ENCODE results near the gene CNTN2. TPM values are rescaled to one million over a fixed set of nuclear protein-coding genes. Genes with fewer than 3 reads are reported as not detected.

Gene CNTN2
- total RNA-seq, 4 donors from 2014 or later: 0.19 TPM; not detected in 3

DNA sequence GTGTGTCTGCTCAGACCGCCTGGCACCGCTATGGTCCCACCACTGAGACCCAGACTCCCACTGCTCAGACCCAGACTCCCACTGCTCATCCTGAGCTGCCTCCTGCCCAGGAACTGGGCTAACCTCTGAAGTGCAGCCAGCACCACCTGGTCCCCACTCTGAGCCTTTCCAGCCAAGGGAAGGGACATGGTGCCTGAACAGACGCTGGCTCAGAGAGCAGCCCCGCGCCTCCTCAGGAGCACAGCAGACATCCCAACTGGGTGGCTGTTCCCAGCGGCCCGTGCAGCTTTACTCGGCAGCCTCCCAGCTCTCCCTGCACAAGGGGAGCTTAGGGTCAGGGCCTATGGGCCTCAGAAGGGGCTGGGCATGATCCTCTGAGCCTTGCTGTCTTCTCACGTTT, 27.8 kb upstream of the CNTN2 start:
- TF ChIP-seq, protein P1, sequence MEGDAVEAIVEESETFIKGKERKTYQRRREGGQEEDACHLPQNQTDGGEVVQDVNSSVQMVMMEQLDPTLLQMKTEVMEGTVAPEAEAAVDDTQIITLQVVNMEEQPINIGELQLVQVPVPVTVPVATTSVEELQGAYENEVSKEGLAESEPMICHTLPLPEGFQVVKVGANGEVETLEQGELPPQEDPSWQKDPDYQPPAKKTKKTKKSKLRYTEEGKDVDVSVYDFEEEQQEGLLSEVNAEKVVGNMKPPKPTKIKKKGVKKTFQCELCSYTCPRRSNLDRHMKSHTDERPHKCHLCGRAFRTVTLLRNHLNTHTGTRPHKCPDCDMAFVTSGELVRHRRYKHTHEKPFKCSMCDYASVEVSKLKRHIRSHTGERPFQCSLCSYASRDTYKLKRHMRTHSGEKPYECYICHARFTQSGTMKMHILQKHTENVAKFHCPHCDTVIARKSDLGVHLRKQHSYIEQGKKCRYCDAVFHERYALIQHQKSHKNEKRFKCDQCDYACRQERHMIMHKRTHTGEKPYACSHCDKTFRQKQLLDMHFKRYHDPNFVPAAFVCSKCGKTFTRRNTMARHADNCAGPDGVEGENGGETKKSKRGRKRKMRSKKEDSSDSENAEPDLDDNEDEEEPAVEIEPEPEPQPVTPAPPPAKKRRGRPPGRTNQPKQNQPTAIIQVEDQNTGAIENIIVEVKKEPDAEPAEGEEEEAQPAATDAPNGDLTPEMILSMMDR (IDR thresholded peaks at IDR 0.05; ENCODE audit: low read depth): no peak

GRCh38 chr1:205016075-205016474, 26.9 kb upstream of the CNTN2 start:
- TF ChIP-seq, protein P1 (IDR thresholded peaks at IDR 0.05; ENCODE audit: low read depth): no peak

- TF ChIP-seq, protein P1 (IDR thresholded peaks at IDR 0.05; ENCODE audit: low read depth): no peak
Measured at GRCh38 chr1:205016584-205016983, 26.4 kb upstream of the CNTN2 start.

DNA sequence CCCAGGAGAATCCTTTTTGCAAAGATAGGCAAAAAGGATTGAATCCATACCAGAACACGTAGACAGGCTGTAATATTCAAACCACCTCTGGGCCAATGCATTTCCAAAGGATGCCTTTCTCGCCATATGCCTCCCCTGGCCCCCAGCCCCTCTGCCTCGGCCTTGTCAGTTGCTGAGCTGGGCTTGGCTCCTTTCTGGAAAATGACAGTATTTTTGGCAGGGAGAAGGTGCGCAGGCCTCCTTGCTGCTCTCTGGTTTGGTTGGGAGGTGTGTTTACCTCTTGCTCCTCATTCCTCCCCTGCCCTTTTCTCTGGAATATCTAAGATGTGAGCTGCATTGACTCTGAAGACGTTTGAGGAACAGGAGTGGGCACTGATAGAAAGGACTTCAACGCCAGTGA, 26.0 kb upstream of the CNTN2 start:
- TF ChIP-seq, protein P1 (IDR thresholded peaks at IDR 0.05; ENCODE audit: low read depth): no peak

DNA sequence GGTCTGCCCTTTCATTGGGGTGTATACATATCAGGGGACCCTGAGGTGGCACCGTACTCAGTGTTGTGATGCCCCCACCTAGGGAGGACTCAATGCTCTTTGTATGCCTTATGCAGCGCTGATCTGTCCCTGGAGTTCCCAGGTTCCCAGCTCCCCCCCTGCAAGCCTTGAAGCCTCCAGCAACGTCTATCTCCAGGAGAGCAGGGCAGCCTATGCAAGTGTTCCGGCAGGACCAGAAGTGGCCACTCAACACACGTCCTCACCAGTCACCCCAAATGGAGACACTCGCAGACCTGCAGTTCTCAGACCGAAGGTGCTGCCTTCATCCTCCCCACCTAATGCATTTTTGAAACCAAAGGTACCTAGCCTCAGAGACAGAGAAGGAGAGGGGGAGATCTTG, 25.2 kb upstream of the CNTN2 start:
- TF ChIP-seq, protein P1 (IDR thresholded peaks at IDR 0.05; ENCODE audit: low read depth): no peak

DNA sequence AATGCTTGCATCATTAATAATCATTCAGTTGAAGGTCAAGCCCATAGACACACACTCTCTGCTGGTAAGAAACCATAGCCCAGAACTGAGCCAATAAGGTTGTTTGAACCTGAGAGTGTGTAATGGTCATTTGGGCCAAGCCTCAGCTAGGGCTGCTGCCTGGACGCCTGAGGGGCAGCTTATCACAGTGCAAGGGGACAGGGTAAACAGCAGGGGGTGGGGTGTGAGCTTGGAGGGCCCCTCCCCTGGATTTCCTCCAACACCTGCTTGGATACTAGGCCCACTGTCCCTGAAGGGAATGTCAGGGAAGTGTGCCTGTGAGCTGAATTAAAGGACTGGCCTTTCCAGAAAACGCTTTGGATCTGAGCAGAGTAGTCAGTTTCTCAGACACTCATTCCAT, 24.6 kb upstream of the CNTN2 start:
- TF ChIP-seq, protein P1 (IDR thresholded peaks at IDR 0.05; ENCODE audit: low read depth): no peak

DNA sequence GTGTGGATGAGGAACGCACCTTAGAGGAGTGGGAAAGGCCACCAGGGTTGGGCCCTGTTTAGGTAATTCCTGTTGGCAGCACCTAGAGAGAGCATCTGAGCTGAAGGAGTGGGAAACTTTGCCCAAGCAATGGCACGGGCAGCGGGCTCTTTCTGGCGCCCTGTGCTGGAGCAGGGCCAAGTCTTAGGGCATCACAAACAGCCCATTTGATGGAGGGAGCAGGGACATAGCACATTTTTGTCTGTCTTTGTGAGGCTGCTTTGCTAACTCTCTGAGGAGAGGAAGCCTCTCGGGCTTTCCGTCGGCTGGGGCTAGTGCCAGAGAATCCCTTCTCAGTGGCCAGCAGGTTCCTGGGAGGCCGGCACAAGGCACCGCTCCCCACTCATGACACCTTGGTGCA, 22.5 kb upstream of the CNTN2 start:
- TF ChIP-seq, protein P1 (IDR thresholded peaks at IDR 0.05; ENCODE audit: low read depth): no peak

Measured in subcutaneous adipose tissue (tissue), 4 donors.